ENCODE data around the gene TMEM233.
"Not testable (repeated sequence)": the region's sequence is repeated elsewhere in the genome, so short reads cannot be mapped to it uniquely, and the experiment has no call there.

Gene TMEM233

DNA sequence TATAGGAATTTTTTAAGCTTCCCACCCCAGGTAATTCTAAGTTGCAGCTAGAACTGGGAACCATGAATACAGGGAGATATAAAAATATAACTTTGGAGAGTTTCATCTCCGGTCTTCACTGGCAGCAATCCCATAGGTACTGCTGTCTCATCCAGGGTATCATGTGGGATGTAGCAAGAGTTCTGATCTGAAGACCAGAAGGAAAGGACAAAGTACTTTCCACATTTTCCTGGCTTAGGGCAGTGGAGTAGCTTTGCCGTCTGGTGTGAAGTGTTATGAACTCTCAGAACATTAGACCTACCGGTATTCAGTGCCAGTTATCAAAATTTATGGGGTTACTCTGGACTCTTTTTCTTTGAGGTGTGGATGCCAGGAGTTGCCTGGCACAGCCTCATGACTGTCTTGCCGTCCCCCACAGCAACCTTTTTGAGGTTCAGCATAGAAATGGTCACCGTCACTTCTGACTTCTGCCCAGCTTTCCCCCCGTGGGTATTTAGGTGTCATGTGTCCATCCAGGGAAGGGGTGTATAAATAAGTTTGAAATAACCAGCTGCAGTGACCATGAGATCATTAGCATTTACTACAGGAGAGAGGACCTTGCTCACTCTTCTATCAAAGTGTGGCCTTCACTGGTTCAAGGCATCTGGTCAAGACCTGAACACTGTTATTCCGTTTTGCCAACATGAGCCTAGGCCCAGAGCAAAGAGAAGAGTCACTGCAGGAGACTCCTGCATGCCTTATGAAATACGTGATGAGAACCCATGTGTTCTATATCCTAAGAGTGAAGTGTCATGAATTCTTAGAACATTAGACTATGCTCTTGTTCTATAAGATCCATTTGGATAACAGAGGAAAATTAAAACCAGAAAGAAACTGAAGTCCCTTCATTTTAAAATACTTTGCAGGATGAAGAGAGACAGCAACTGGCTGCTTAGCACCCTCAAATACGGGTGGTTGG, 22.2 kb downstream of the TMEM233 start:
- H3K4me2 ChIP-seq (ENCODE audit: insufficient read depth, low read length): no peak overlapping the region
- no peak overlapping the region for H2AFZ ChIP-seq (ENCODE audit: low read depth, low read length)
- H3K27me3 ChIP-seq (ENCODE audit: insufficient read depth, low read length, poor library complexity): no peaks in the 10 kb centered on the region
- no peaks in the 10 kb centered on the region for H4K20me1 ChIP-seq (ENCODE audit: insufficient read depth, low read length)
- no peak overlapping the region for H3K4me3 ChIP-seq (ENCODE audit: low read depth in 1 of 2, low read length in 2 of 2)
- ATAC-seq (ENCODE audit: insufficient read depth, low read depth) (no peak), DNase-seq (no peak)
- H3K9me3 ChIP-seq (ENCODE audit: insufficient read depth, low read length, severe bottlenecking): no peaks in the 10 kb centered on the region
- H3K9ac ChIP-seq (ENCODE audit: low read depth, low read length): no peak overlapping the region
- H3K4me1 ChIP-seq (ENCODE audit: insufficient read depth, low read length): no peaks in the 10 kb centered on the region
- H3K36me3 ChIP-seq (ENCODE audit: insufficient read depth, low read length): no peaks in the 10 kb centered on the region
- TF ChIP-seq, protein P1, sequence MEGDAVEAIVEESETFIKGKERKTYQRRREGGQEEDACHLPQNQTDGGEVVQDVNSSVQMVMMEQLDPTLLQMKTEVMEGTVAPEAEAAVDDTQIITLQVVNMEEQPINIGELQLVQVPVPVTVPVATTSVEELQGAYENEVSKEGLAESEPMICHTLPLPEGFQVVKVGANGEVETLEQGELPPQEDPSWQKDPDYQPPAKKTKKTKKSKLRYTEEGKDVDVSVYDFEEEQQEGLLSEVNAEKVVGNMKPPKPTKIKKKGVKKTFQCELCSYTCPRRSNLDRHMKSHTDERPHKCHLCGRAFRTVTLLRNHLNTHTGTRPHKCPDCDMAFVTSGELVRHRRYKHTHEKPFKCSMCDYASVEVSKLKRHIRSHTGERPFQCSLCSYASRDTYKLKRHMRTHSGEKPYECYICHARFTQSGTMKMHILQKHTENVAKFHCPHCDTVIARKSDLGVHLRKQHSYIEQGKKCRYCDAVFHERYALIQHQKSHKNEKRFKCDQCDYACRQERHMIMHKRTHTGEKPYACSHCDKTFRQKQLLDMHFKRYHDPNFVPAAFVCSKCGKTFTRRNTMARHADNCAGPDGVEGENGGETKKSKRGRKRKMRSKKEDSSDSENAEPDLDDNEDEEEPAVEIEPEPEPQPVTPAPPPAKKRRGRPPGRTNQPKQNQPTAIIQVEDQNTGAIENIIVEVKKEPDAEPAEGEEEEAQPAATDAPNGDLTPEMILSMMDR (IDR thresholded peaks at IDR 0.05; ENCODE audit: borderline replicate concordance, extremely low read depth, low read length, poor library complexity, severe bottlenecking): no peak
- no peak for TF ChIP-seq EZH2 (IDR thresholded peaks at IDR 0.05; ENCODE audit: borderline replicate concordance, low read depth, low read length, severe bottlenecking)
- no peaks in the 10 kb centered on the region for H3K79me2 ChIP-seq (ENCODE audit: insufficient read depth, low read length)
- H3K27ac ChIP-seq (ENCODE audit: low read length): no peak overlapping the region

DNA sequence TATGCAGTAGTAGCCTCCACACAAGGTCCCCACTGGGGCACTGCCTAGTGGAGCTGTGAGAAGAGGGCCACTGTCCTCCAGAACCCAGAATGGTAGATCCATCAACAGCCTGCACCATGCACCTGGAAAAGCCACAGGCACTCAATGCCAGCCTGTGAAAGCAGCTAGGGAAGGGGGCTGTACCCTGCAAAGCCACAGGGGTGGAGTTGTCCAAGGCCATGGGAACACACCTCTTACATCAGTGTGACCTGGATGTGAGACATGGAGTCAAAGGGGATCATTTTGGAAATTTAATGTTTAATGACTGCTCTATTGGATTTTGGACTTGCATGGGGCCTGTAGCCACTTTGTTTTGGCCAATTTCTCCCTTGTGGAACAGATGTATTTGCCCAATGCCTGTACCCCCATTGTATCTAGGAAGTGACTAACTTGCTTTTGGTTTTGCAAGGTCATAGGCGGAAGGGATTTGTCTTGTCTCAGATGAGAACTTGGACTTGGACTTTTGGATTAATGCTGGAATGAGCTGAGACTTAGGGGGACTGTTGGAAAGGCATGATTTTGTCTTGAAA, 24.8 kb downstream of the TMEM233 start:
- not testable (repeated sequence) for H3K4me1 ChIP-seq (ENCODE audit: insufficient read depth, low read length); H3K27ac ChIP-seq (ENCODE audit: low read length); DNase-seq; H3K4me3 ChIP-seq (ENCODE audit: low read depth in 1 of 2, low read length in 2 of 2); H3K9ac ChIP-seq (ENCODE audit: low read depth, low read length); H4K20me1 ChIP-seq (ENCODE audit: insufficient read depth, low read length); H3K79me2 ChIP-seq (ENCODE audit: insufficient read depth, low read length); ATAC-seq (ENCODE audit: insufficient read depth, low read depth); H2AFZ ChIP-seq (ENCODE audit: low read depth, low read length); H3K36me3 ChIP-seq (ENCODE audit: insufficient read depth, low read length); H3K27me3 ChIP-seq (ENCODE audit: insufficient read depth, low read length, poor library complexity); H3K4me2 ChIP-seq (ENCODE audit: insufficient read depth, low read length); H3K9me3 ChIP-seq (ENCODE audit: insufficient read depth, low read length, severe bottlenecking)

DNA sequence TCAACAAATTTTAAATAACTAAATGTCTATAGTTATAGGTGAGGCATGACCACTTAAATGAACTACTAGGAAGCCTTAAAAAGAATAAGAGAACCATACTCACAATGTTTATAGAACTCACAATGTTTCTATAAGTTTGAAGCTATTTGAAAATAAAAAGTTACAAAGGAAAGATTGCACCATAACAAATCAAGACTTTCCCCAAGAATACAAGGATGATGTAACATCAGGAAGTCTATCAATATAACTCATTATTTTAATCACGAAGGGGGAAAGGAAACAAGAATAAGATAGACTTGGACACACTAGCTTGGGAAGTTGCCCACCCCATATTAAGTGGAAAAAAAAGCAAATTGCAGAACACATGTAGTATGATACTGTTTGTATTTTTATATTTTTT, 26.9 kb downstream of the TMEM233 start:
- no peaks in the 10 kb centered on the region for H3K4me1 ChIP-seq (ENCODE audit: insufficient read depth, low read length)
- no peak overlapping the region for H3K4me3 ChIP-seq (ENCODE audit: low read depth in 1 of 2, low read length in 2 of 2)
- H3K27ac ChIP-seq (ENCODE audit: low read length): no peak overlapping the region
- DNase-seq (no peak), ATAC-seq (ENCODE audit: insufficient read depth, low read depth) (no peak)
- TF ChIP-seq, protein P1 (IDR thresholded peaks at IDR 0.05; ENCODE audit: borderline replicate concordance, extremely low read depth, low read length, poor library complexity, severe bottlenecking): no peak
- TF ChIP-seq EZH2 (IDR thresholded peaks at IDR 0.05; ENCODE audit: borderline replicate concordance, low read depth, low read length, severe bottlenecking): no peak
- no peaks in the 10 kb centered on the region for H3K79me2 ChIP-seq (ENCODE audit: insufficient read depth, low read length)
- no peaks in the 10 kb centered on the region for H3K36me3 ChIP-seq (ENCODE audit: insufficient read depth, low read length)
- H3K4me2 ChIP-seq (ENCODE audit: insufficient read depth, low read length): no peak overlapping the region
- H4K20me1 ChIP-seq (ENCODE audit: insufficient read depth, low read length): no peaks in the 10 kb centered on the region
- no peak overlapping the region for H2AFZ ChIP-seq (ENCODE audit: low read depth, low read length)
- no peak overlapping the region for H3K9ac ChIP-seq (ENCODE audit: low read depth, low read length)
- peaks cover 4% of the 10 kb centered on the region for H3K27me3 ChIP-seq (ENCODE audit: insufficient read depth, low read length, poor library complexity)
- no peaks in the 10 kb centered on the region for H3K9me3 ChIP-seq (ENCODE audit: insufficient read depth, low read length, severe bottlenecking)

DNA sequence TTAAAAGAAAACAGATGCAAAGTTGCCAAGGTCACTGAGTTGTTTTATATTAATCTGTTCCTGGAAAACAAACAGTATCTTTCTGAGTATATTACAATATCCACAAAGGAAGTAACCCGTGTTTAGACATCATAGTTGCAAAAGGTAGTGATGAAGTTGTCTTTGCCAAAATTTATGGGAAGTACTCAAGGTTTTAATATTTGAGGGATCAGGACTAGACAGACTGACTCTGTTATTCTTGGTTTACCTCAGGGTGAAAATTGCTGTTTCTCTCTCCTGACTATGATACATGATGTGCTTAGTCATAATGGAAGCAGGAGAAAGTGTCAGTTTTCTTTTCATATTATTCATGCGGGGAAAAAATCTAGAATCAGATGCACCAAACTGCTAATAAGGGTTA, 28.3 kb downstream of the TMEM233 start:
- DNase-seq (no peak), ATAC-seq (ENCODE audit: insufficient read depth, low read depth) (no peak)
- Histone ChIP-seq H3K9ac (ENCODE audit: low read depth, low read length) (no peak overlapping the region), H3K27me3 (ENCODE audit: insufficient read depth, low read length, poor library complexity) (peaks cover 4% of the 10 kb centered on the region), H3K36me3 (ENCODE audit: insufficient read depth, low read length) (no peaks in the 10 kb centered on the region), H3K4me3 (ENCODE audit: low read depth in 1 of 2, low read length in 2 of 2) (no peak overlapping the region), H3K79me2 (ENCODE audit: insufficient read depth, low read length) (no peaks in the 10 kb centered on the region), H3K27ac (ENCODE audit: low read length) (no peak overlapping the region), H3K4me1 (ENCODE audit: insufficient read depth, low read length) (no peaks in the 10 kb centered on the region), H3K4me2 (ENCODE audit: insufficient read depth, low read length) (no peak overlapping the region), H4K20me1 (ENCODE audit: insufficient read depth, low read length) (no peaks in the 10 kb centered on the region), H3K9me3 (ENCODE audit: insufficient read depth, low read length, severe bottlenecking) (no peaks in the 10 kb centered on the region), H2AFZ (ENCODE audit: low read depth, low read length) (no peak overlapping the region)
- TF ChIP-seq, protein P1 (IDR thresholded peaks at IDR 0.05; ENCODE audit: borderline replicate concordance, extremely low read depth, low read length, poor library complexity, severe bottlenecking): no peak
- no peak for TF ChIP-seq EZH2 (IDR thresholded peaks at IDR 0.05; ENCODE audit: borderline replicate concordance, low read depth, low read length, severe bottlenecking)

All from DND-41 (cell line).